AG04449 (cell line): ENCODE results near the gene IL20.
"Not testable (repeated sequence)": the region's sequence is repeated elsewhere in the genome, so short reads cannot be mapped to it uniquely, and the experiment has no call there.

Experiments used
- CTCF ChIA-PET: fragments of 350-600 bp; formaldehyde crosslinking; extraction: SDS; loops from one replicate; lab custom pipeline; 2021; ENCODE audit warnings: antibody characterized with exemption; lab: Yijun Ruan, JAX
- POLR2A ChIA-PET: fragments of 400-600, 350-600 bp; formaldehyde crosslinking; extraction: SDS; loops from one replicate; lab custom pipeline; 2020; ENCODE audit warnings: antibody characterized with exemption, inconsistent platforms; lab: Yijun Ruan, JAX
- DNase-seq: peaks from one replicate; pipeline ENCODE4 v3.0.0-alpha.2; 2010; ENCODE audit warnings: low read depth, low spot score
- H3K4me3 ChIP-seq: 2 replicates; pipeline ENCODE4 v1.5.1; 2011; ENCODE audit warnings: low read depth, mild to moderate bottlenecking, control low read depth, low read length
- TF ChIP-seq, protein P1 (sequence below): IDR thresholded peaks from one replicate; pipeline ENCODE4 v1.5.1; 2011; ENCODE audit warnings: mild to moderate bottlenecking, moderate library complexity, low read length, control low read depth, inconsistent platforms; ENCODE audit not compliant: insufficient read depth; ENCODE audit errors: missing control alignments

IL20 gene

DNA sequence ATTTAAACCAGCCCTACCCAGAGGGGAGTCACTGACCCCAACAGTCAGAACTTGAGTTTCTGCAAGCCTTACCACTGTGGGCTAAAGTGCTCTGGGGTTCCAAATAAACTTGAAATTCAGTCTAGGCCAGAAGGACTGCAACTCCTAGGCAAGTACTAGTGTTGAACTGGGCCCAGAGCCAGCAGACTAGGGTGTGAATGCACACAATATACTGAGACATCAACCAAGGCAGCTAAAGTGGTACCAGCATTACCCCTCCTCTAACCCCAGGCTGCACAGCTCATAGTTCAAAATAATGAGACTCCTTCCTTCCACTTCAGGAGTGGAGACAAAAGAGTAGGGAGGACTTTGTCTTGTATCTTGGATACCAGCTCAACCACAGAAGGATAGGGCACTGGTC lies 18.9 kb upstream of the IL20 start:
- POLR2A ChIA-PET, result no interaction called here
- no peak overlapping the region for H3K4me3 ChIP-seq
- TF ChIP-seq, protein P1, sequence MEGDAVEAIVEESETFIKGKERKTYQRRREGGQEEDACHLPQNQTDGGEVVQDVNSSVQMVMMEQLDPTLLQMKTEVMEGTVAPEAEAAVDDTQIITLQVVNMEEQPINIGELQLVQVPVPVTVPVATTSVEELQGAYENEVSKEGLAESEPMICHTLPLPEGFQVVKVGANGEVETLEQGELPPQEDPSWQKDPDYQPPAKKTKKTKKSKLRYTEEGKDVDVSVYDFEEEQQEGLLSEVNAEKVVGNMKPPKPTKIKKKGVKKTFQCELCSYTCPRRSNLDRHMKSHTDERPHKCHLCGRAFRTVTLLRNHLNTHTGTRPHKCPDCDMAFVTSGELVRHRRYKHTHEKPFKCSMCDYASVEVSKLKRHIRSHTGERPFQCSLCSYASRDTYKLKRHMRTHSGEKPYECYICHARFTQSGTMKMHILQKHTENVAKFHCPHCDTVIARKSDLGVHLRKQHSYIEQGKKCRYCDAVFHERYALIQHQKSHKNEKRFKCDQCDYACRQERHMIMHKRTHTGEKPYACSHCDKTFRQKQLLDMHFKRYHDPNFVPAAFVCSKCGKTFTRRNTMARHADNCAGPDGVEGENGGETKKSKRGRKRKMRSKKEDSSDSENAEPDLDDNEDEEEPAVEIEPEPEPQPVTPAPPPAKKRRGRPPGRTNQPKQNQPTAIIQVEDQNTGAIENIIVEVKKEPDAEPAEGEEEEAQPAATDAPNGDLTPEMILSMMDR, result no peak
- DNase-seq, result no peak
- CTCF ChIA-PET, result interaction anchor here (0.9 to 4.3 kb wide), 5 partner anchors 11 to 70 kb away, joined by 3 to 16 read pairs (median 8); partner anchors contain the start of gene IL20

DNA sequence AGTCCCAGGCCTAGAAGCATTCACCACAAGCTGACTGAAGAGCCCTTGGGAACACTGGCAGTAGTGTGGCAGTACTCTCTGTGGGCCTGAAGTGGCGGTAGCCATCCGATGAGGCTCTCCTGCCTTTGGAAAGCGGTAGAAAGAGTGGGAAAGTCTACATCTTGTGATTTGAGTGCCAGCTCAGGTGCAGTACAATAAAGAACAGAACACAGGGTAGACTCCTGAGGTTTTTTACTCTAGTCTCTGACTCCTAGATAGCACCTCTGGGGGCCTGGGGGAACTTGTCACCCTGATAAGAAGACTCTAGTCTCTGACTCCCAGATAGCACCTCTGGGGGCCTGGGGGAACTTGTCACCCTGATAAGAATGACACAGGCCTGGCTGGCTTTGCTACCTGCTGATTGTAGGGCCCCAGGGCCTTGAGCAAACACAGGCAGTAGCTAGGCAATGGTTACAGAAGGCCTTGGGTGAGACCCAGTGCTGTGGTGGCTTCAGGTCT lies 18.0 kb upstream of the IL20 start:
- DNase-seq, result no peak
- ChIA-PET CTCF (interaction anchor here (0.7 to 4.3 kb wide), 4 partner anchors 9 to 65 kb away, joined by 3 to 16 read pairs (median 6); partner anchors contain the start of gene IL20), POLR2A (no interaction called here)

DNA sequence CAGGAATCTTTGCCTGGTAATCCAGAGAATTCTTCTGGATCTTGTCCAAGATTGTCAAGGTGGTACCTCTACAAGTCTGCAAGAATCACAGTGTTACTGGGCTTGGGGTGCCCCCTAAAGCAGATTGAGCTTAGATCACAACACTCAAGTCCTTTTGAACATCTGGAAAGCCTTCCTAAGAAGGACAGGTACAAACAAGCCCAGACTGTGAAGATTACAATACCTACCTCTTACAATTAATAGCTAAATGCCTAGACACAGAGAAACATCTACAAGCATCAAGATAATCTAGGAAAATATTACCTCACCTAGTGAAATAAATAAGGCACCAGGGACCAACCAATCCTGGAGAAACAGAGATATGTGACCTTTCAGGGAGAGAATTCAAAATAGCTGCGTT lies 17.5 kb upstream of the IL20 start:
- no peak overlapping the region for H3K4me3 ChIP-seq
- ChIA-PET POLR2A (no interaction called here), CTCF (interaction anchor here (0.7 to 4.3 kb wide), 5 partner anchors 8 to 121 kb away, joined by 3 to 16 read pairs (median 5); partner anchors contain the start of gene IL20)
- no peak for DNase-seq
- TF ChIP-seq, protein P1, result no peak

More for the DNA sequence above, 18.0 kb upstream of the IL20 start:
- TF ChIP-seq, protein P1, result no peak
- no peak overlapping the region for H3K4me3 ChIP-seq

DNA sequence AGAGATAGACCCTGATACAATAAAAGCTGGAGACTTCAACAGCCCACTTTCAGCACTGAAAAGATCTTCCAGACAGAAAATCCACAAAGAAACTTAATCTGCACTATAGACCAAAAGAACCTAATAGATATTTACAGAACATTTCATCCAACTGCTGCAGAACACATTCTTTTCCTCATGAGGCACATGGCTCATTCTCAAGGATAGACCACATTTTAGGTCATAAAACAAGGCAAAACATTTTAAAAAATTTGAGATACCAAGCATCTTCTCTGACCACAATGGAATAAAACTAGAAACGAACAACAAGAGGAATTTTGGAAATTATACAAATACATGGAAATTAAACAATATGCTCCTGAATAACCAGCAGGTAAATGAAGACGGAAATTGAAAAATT lies 15.0 kb upstream of the IL20 start:
- no peak overlapping the region for H3K4me3 ChIP-seq
- POLR2A ChIA-PET, result no interaction called here
- DNase-seq, result no peak
- TF ChIP-seq, protein P1, result no peak
- CTCF ChIA-PET, result interaction anchor here (1.1 to 1.7 kb wide), 4 partner anchors 9 to 55 kb away, joined by 3 to 6 read pairs (median 4); partner anchors contain the start of gene IL20

DNA sequence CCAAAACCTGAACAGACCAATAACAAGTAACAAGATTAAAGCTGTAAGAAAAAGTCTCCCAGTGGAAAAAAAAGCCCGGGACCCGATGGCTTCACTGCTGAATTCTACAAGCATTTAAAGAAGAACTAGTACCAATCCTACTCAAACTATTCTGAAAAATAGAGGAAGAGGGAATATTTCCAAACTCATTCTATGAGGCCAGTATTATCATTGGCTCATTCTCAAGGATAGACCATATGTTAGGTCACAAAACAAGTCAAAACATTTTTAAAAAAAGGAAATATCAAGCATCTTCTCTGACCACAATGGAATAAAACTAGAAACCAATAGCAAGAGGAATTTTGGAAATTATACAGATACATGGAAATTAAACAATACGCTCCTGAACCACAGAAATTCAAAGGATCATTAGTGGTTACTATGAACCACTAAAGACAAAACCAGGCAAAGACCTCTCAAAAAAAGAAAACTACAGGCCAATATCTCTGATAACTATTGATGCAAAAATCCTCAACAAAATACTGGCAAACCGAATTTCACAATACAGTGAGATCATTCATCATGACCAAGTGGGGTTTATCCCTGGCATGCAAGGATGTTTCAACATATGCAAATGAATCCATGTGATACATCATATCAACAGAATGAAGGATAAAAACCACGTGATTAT lies 13.9 kb upstream of the IL20 start:
- ChIA-PET POLR2A (no interaction called here), CTCF (interaction anchor here (1.1 to 1.7 kb wide), 3 partner anchors 10 to 54 kb away, joined by 3 to 4 read pairs (median 3); no protein-coding TSS in a partner anchor)

DNA sequence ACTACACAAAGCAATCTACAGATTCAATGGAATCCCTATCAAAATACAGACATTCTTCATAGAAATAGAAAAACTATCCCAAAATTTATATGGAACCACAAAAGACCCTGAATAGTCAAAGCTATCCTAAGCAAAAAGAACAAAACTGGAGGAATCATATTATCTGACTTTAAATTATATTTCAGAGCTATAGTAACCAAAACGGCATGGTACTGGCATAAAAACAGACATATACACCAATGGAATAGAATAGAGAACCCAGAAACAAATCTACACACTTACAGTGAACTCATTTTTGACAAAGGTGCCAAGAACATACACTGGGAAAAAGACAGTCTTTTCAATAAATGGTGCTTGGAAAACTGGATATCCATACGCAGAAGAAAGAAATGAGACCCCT lies 12.8 kb upstream of the IL20 start:
- H3K4me3 ChIP-seq, POLR2A ChIA-PET, DNase-seq: not testable (repeated sequence)
- CTCF ChIA-PET, result interaction anchor here (1.0 to 7.4 kb wide), 4 partner anchors 9 to 269 kb away, joined by 3 to 48 read pairs (median 20); partner anchors contain the start of gene IL20

More for the DNA sequence above, 13.9 kb upstream of the IL20 start:
- TF ChIP-seq, protein P1, result no peak
- no peak overlapping the region for H3K4me3 ChIP-seq
- DNase-seq, result peak; percentile 63

DNA sequence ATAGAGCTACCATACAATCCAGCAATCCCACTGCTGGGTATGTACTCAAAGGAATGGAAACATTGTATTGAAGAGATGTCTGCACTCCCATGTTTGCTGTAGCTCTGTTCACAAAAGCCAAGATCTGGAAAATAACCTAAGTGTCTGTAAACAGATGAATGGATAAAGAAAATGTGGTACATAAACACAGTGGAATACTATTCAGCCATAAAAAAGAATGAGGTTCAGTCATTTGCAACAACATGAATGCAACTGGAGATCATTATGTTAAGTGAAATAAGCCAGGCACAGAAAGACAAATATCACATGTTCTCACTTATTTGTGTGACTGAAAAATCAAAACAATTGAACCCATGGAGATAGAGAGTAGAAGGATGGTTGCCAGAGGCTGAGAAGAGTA lies 11.7 kb upstream of the IL20 start:
- POLR2A ChIA-PET, H3K4me3 ChIP-seq, DNase-seq: not testable (repeated sequence)
- CTCF ChIA-PET, result interaction anchor here (1.0 to 7.4 kb wide), 4 partner anchors 8 to 270 kb away, joined by 3 to 48 read pairs (median 20); partner anchors contain the start of gene IL20
